PC-9 (cell line): ENCODE measurements around the gene ELF2. TPM values are rescaled to one million over a fixed set of nuclear protein-coding genes. Genes with fewer than 3 reads are reported as not detected.
"Not testable (repeated sequence)": the region's sequence is repeated elsewhere in the genome, so short reads cannot be mapped to it uniquely, and the experiment has no call there.

Source experiments
- BruUV-seq: library from RNA; stranded (reverse); fragments of 400-500 nt; replicated peaks from 2 replicates; lab custom pipeline; 2021; lab: Mats Ljungman, UMichigan
- CTCF ChIA-PET: fragments of 300-600 bp; sonication (Branson Sonifier 250); formaldehyde crosslinking; loops from one replicate; lab custom pipeline; 2022; ENCODE audit warnings: antibody characterized with exemption; lab: Charles Lee
- POLR2A ChIA-PET: fragments of 300-600 bp; sonication (Branson Sonifier 250); formaldehyde crosslinking; loops from one replicate; lab custom pipeline; 2022; ENCODE audit warnings: antibody characterized with exemption; ENCODE audit not compliant: unreplicated experiment; lab: Charles Lee
- DNase-seq, 2 experiments: peaks; one replicate each; pipeline versions ENCODE4 v3.0.0 to v3.0.0-alpha.2; 2015 to 2022; ENCODE audit warnings: mixed read lengths in 1 of 2
- H2AFZ ChIP-seq: fragments of 200-600 bp; sonication (generic); 2 replicates; pipeline ENCODE4 v1.8.1; 2017; ENCODE audit warnings: antibody characterized with exemption
- H3F3A ChIP-seq: fragments of 200-600 bp; sonication (generic); 2 replicates; pipeline ENCODE4 v1.8.1; 2017; ENCODE audit warnings: antibody characterized with exemption, mild to moderate bottlenecking, low read depth; ENCODE audit not compliant: insufficient read depth
- H3K27ac ChIP-seq: fragments of 200-600 bp; sonication (generic); 2 replicates; pipeline ENCODE4 v1.6.1; 2016; ENCODE audit warnings: mixed run types
- H3K27me3 ChIP-seq: fragments of 200-600 bp; sonication (generic); 2 replicates; pipeline ENCODE4 v1.6.1; 2016; ENCODE audit warnings: low read depth, mixed run types; ENCODE audit not compliant: insufficient read depth
- H3K36me3 ChIP-seq: fragments of 200-600 bp; sonication (generic); 2 replicates; pipeline ENCODE4 v1.6.1; 2016; ENCODE audit warnings: low read depth, mixed run types
- H3K4me1 ChIP-seq: fragments of 200-600 bp; sonication (generic); replicated peaks from 2 replicates; pipeline ENCODE4 v1.6.1; 2016; ENCODE audit warnings: mixed run types; ENCODE audit not compliant: insufficient read depth
- H3K4me2 ChIP-seq: fragments of 200-600 bp; sonication (generic); 2 replicates; pipeline ENCODE4 v1.6.1; 2017; ENCODE audit warnings: mixed run types
- H3K4me3 ChIP-seq: fragments of 200-600 bp; sonication (generic); 2 replicates; pipeline ENCODE4 v1.6.1; 2016; ENCODE audit warnings: mixed run types
- H3K79me2 ChIP-seq: fragments of 200-600 bp; sonication (generic); 2 replicates; pipeline ENCODE4 v1.6.1; 2017; ENCODE audit warnings: low read depth, mixed run types
- H3K9me2 ChIP-seq: fragments of 200-600 bp; sonication (generic); 2 replicates; pipeline ENCODE4 v1.8.1; 2017; ENCODE audit warnings: mild to moderate bottlenecking; ENCODE audit not compliant: insufficient read depth
- H3K9me3 ChIP-seq: fragments of 200-600 bp; sonication (generic); 2 replicates; pipeline ENCODE4 v1.8.1; 2016; ENCODE audit warnings: low read depth; ENCODE audit not compliant: insufficient read depth
- H4K20me1 ChIP-seq: fragments of 200-600 bp; sonication (generic); 2 replicates; pipeline ENCODE4 v1.8.1; 2017; ENCODE audit not compliant: insufficient read depth
- EZH2 ChIP-seq: fragments of 200-600 bp; sonication (generic); IDR thresholded peaks from 2 replicates; pipeline ENCODE4 v1.8.0; 2017; ENCODE audit warnings: antibody characterized with exemption, low read depth
- intact Hi-C: fragments of 100-400 bp; cut with micrococcal nuclease; formaldehyde crosslinking; loops from one replicate; pipeline ENCODE4 v1.10.0; 2022; ENCODE audit not compliant: unreplicated experiment
- total RNA-seq: library from RNA; stranded (reverse); gene quantifications from 2 replicates; pipeline ENCODE4 v1.2.3, GENCODE V29; 2021
- TF ChIP-seq, protein P1 (sequence below): fragments of 200-600 bp; sonication (generic); conservative IDR thresholded peaks from 2 replicates; pipeline ENCODE4 v1.6.1; 2017; ENCODE audit warnings: mixed run types, antibody characterized with exemption, mild to moderate bottlenecking, moderate library complexity

ELF2 gene
- total RNA-seq, 1 experiment from 2014 or later: 30.7 TPM

DNA sequence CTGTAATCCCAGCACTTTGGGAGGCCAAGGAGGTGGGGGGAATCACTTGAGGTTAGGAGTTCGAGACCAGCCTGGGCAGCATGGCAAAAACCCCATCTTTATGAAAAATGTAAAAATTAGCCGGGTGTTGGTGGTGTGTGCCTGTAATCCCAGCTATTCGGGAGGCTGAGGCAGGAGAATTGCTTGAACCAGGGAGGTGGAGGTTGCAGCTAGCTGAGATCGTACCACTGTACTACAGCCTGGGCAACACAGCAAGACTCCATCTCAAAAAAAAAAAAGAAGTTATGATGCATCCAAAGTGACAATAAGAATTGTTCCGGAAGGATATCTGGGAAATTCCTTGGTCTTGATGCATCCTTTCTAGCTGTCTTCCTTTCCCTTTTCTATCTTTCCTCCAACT is 154.2 kb downstream of the ELF2 start:
- no peak overlapping the region for H3K4me3 ChIP-seq
- H3K4me2 ChIP-seq: no peak overlapping the region
- no peaks in the 10 kb centered on the region for H3K9me3 ChIP-seq
- no peaks in the 10 kb centered on the region for H3F3A ChIP-seq
- intact Hi-C loops: no loop called here
- DNase-seq: no peak
- no peaks in the 10 kb centered on the region for H3K9me2 ChIP-seq
- H3K27ac ChIP-seq: no peak overlapping the region
- CTCF ChIA-PET: no interaction called here
- no TSS peak for BruUV-seq
- peaks cover 43% of the 10 kb centered on the region for H3K79me2 ChIP-seq
- H3K4me1 ChIP-seq: peaks cover 7% of the 10 kb centered on the region; the same call in 1 of the 2 replicates
- H3K27me3 ChIP-seq: no peaks in the 10 kb centered on the region
- TF ChIP-seq EZH2: no peak
- TF ChIP-seq, protein P1, sequence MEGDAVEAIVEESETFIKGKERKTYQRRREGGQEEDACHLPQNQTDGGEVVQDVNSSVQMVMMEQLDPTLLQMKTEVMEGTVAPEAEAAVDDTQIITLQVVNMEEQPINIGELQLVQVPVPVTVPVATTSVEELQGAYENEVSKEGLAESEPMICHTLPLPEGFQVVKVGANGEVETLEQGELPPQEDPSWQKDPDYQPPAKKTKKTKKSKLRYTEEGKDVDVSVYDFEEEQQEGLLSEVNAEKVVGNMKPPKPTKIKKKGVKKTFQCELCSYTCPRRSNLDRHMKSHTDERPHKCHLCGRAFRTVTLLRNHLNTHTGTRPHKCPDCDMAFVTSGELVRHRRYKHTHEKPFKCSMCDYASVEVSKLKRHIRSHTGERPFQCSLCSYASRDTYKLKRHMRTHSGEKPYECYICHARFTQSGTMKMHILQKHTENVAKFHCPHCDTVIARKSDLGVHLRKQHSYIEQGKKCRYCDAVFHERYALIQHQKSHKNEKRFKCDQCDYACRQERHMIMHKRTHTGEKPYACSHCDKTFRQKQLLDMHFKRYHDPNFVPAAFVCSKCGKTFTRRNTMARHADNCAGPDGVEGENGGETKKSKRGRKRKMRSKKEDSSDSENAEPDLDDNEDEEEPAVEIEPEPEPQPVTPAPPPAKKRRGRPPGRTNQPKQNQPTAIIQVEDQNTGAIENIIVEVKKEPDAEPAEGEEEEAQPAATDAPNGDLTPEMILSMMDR: no peak
- H4K20me1 ChIP-seq: no peaks in the 10 kb centered on the region
- no peak overlapping the region for H2AFZ ChIP-seq
- H3K36me3 ChIP-seq: no peaks in the 10 kb centered on the region; the same call in 1 of the 2 replicates
- POLR2A ChIA-PET: no interaction called here

DNA sequence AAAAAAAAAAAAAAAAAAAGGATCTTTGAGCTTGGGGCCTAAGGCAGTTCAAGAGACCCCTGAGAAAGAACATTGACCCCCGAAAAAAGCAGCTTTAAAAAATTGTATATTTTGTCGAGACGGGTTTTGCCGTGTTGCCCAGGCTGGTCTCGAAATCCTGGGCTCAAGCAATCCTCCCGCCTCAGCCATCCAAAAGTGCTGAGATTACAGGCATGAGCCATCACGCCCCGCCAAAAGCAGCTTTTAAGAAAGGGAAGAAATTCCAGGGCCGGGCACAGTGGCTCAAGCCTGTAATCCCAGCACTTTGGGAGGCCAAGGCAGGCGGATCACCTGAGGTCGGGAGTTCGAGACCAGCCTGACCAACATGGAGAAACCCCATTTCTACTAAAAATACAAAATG is 155.9 kb downstream of the ELF2 start:
- BruUV-seq, H3K27ac ChIP-seq, H3K36me3 ChIP-seq, H3K4me3 ChIP-seq, H3F3A ChIP-seq, H3K9me3 ChIP-seq, intact Hi-C loops, H3K27me3 ChIP-seq, H3K4me2 ChIP-seq, DNase-seq, H3K4me1 ChIP-seq, H3K9me2 ChIP-seq, H4K20me1 ChIP-seq, H2AFZ ChIP-seq: not testable (repeated sequence)
- ChIA-PET POLR2A (interaction anchor here (0.7 kb wide), 3 partner anchors 542 to 1134 kb away, joined by 8 to 10 read pairs (median 10); no protein-coding TSS in a partner anchor), CTCF (interaction anchor here (0.9 kb wide), 1 partner anchor 9 kb away, joined by 3 read pairs; no protein-coding TSS in a partner anchor)
- H3K79me2 ChIP-seq: peaks cover 56% of the 10 kb centered on the region

DNA sequence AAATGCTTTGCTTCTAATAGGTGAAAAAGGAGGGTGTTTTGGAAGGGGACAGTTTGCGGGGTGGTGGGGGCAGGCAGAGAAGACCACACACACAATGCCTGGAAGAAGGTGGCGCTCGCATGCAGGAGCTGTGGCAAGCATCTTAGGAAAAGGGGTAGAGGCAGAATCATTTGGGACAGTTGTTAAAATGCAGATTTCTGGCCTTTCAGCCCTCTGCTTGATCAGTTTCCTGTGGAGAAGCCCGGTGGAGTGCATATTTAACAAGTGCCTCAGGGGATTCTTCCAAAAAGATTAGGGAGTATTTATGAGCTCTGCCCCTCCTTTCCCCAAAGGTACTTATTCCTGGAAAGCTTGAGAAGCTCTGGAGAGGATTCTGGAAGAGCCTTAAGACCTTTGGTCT is 156.6 kb downstream of the ELF2 start:
- CTCF ChIA-PET: interaction anchor here (1.6 kb wide), 1 partner anchor 10 kb away, joined by 4 read pairs; no protein-coding TSS in a partner anchor
- Histone ChIP-seq H4K20me1 (no peaks in the 10 kb centered on the region), H3K4me3 (no peak overlapping the region), H3K4me2 (no peak overlapping the region), H3K27ac (no peak overlapping the region), H3F3A (no peaks in the 10 kb centered on the region), H3K36me3 (no peaks in the 10 kb centered on the region; the same call in 1 of the 2 replicates), H3K79me2 (peaks cover 58% of the 10 kb centered on the region), H2AFZ (no peak overlapping the region), H3K9me2 (no peaks in the 10 kb centered on the region), H3K27me3 (no peaks in the 10 kb centered on the region), H3K4me1 (peaks cover 8% of the 10 kb centered on the region; the same call in 1 of the 2 replicates), H3K9me3 (no peaks in the 10 kb centered on the region)
- DNase-seq: no peak
- no TSS peak for BruUV-seq
- TF ChIP-seq, protein P1: no peak
- TF ChIP-seq EZH2: no peak
- intact Hi-C loops: no loop called here
- POLR2A ChIA-PET: interaction anchor here (0.7 kb wide), 1 partner anchor 122 kb away, joined by 7 read pairs; no protein-coding TSS in a partner anchor
